Mesenchymal stem cell (in vitro differentiated cells and primary cell): ENCODE data around the gene CACNG4.
A peak's percentile ranks its signal among the peaks of the same experiment; 100 is the strongest.

Experiments used
- DNase-seq: peaks from one replicate; pipeline ENCODE4 v3.0.0-alpha.2; 2013
- H2AFZ ChIP-seq: one replicate; pipeline ENCODE4 v1.6.1; 2013; ENCODE audit warnings: low read depth, mild to moderate bottlenecking, control low read depth, inconsistent platforms, low read length, moderate library complexity
- H2AK5ac ChIP-seq: 2 replicates; pipeline ENCODE4 v1.6.1; 2013; ENCODE audit warnings: low read length, moderate library complexity, mild to moderate bottlenecking, inconsistent platforms; ENCODE audit not compliant: severe bottlenecking
- H2BK120ac ChIP-seq: one replicate; pipeline ENCODE4 v1.6.1; 2013; ENCODE audit warnings: low read depth, mild to moderate bottlenecking, inconsistent platforms, low read length, moderate library complexity
- H2BK12ac ChIP-seq, 2 experiments: one replicate each; pipeline ENCODE4 v1.6.1; 2013; ENCODE audit warnings: inconsistent platforms in 2 of 2, low read length in 2 of 2, mild to moderate bottlenecking in 2 of 2, moderate library complexity in 2 of 2, control low read depth in 1 of 2
- H2BK15ac ChIP-seq: one replicate; pipeline ENCODE4 v1.6.1; 2013; ENCODE audit warnings: mild to moderate bottlenecking, low read depth, inconsistent platforms; ENCODE audit not compliant: poor library complexity, severe bottlenecking
- H2BK5ac ChIP-seq: 2 replicates; pipeline ENCODE4 v1.6.1; 2013; ENCODE audit warnings: low read depth, mild to moderate bottlenecking, low read length, control low read depth, inconsistent platforms; ENCODE audit not compliant: poor library complexity, severe bottlenecking
- H3K14ac ChIP-seq, 2 experiments: one replicate each; pipeline ENCODE4 v1.6.1; 2013; ENCODE audit warnings: inconsistent platforms in 2 of 2, low read length in 2 of 2, control low read depth in 1 of 2, mild to moderate bottlenecking in 1 of 2, moderate library complexity in 1 of 2
- H3K18ac ChIP-seq, 2 experiments: one replicate each; pipeline ENCODE4 v1.6.1; 2013; ENCODE audit warnings: inconsistent platforms in 2 of 2, low read length in 2 of 2, control low read depth in 1 of 2, low read depth in 1 of 2, mild to moderate bottlenecking in 1 of 2
- H3K23ac ChIP-seq, 2 experiments: one replicate each; pipeline ENCODE4 v1.6.1; 2013; ENCODE audit warnings: inconsistent platforms in 2 of 2, low read length in 2 of 2, mild to moderate bottlenecking in 2 of 2, moderate library complexity in 2 of 2, control low read depth in 1 of 2
- H3K27ac ChIP-seq: 2 replicates; pipeline ENCODE4 v1.5.1; 2013; ENCODE audit warnings: mild to moderate bottlenecking, moderate library complexity, low read length, control low read depth, inconsistent platforms; ENCODE audit not compliant: poor library complexity, severe bottlenecking
- H3K27me3 ChIP-seq, 2 experiments: 2 replicates each; pipeline versions ENCODE4 v1.6.1 to v1.7.0; 2013; ENCODE audit warnings: low read length in 2 of 2, mild to moderate bottlenecking in 2 of 2, moderate library complexity in 2 of 2, control low read depth in 1 of 2, inconsistent platforms in 1 of 2; ENCODE audit not compliant: control insufficient read depth in 1 of 2, insufficient read depth in 1 of 2
- H3K36me3 ChIP-seq, 2 experiments: 2 replicates each; pipeline versions ENCODE4 v1.6.1 to v1.7.0; 2013; ENCODE audit warnings: low read length in 2 of 2, control low read depth in 1 of 2, inconsistent platforms in 1 of 2, low read depth in 1 of 2, mild to moderate bottlenecking in 1 of 2; ENCODE audit not compliant: insufficient read depth in 2 of 2, control insufficient read depth in 1 of 2
- H3K4ac ChIP-seq, 2 experiments: one replicate each; pipeline ENCODE4 v1.6.1; 2013; ENCODE audit warnings: inconsistent platforms in 2 of 2, low read length in 2 of 2, mild to moderate bottlenecking in 2 of 2, moderate library complexity in 2 of 2, control low read depth in 1 of 2, low read depth in 1 of 2
- H3K4me1 ChIP-seq: 2 replicates; pipeline ENCODE4 v1.6.1; 2013; ENCODE audit warnings: low read depth, low read length, control low read depth; ENCODE audit not compliant: control insufficient read depth, insufficient read depth
- H3K4me2 ChIP-seq: 2 replicates; pipeline ENCODE4 v1.6.1; 2013; ENCODE audit warnings: low read length, mild to moderate bottlenecking, inconsistent platforms; ENCODE audit not compliant: poor library complexity, severe bottlenecking
- H3K4me3 ChIP-seq, 2 experiments: 2 replicates each; pipeline versions ENCODE4 v1.5.1 to v1.7.0; 2013; ENCODE audit warnings: low read length in 2 of 2, mild to moderate bottlenecking in 2 of 2, control low read depth in 1 of 2, low read depth in 1 of 2; ENCODE audit not compliant: insufficient read depth in 1 of 2
- H3K79me1 ChIP-seq: replicated peaks from 2 replicates; pipeline ENCODE4 v1.6.1; 2013; ENCODE audit warnings: mild to moderate bottlenecking, control low read depth, low read length, inconsistent platforms; ENCODE audit not compliant: poor library complexity, severe bottlenecking
- H3K9ac ChIP-seq: 2 replicates; pipeline ENCODE4 v1.7.0; 2013; ENCODE audit warnings: mild to moderate bottlenecking, low read length, moderate library complexity
- H3K9me3 ChIP-seq: 2 replicates; pipeline ENCODE4 v1.7.0; 2013; ENCODE audit warnings: mild to moderate bottlenecking, low read length; ENCODE audit not compliant: control insufficient read depth
- H4K8ac ChIP-seq: one replicate; pipeline ENCODE4 v1.6.1; 2013; ENCODE audit warnings: inconsistent platforms, mild to moderate bottlenecking, low read length, moderate library complexity
- H4K91ac ChIP-seq: one replicate; pipeline ENCODE4 v1.6.1; 2013; ENCODE audit warnings: mild to moderate bottlenecking, low read length, inconsistent platforms
- WGBS: methylation state at CpG from one replicate; pipeline ENCODE4 v1.1.7; 2013; ENCODE audit warnings: mixed read lengths; 5-methylcytosine and 5-hydroxymethylcytosine counted together

The CACNG4 gene

GRCh38 chr17:67016039-67016762 is 51.7 kb downstream of the CACNG4 start:
- H3K27me3 ChIP-seq, result peaks cover 48 to 57% of the 10 kb centered on the region in 2 experiments
- no peak for DNase-seq
- no peak overlapping the region for H3K27ac ChIP-seq
- H3K4me2 ChIP-seq, result no peak overlapping the region
- no peaks in the 10 kb centered on the region for H3K79me1 ChIP-seq
- H3K4me3 ChIP-seq, result no peak overlapping the region
- H2BK5ac ChIP-seq, result no peak overlapping the region
- no peak overlapping the region for H3K23ac ChIP-seq
- H3K14ac ChIP-seq, result peak overlapping the region in 1 of 2 experiments; percentile 66
- no peak overlapping the region for H3K4ac ChIP-seq
- H4K91ac ChIP-seq, result no peak overlapping the region
- no peak overlapping the region for H2BK15ac ChIP-seq
- H3K9ac ChIP-seq, result no peak overlapping the region
- H3K4me1 ChIP-seq, result peaks cover 1% of the 10 kb centered on the region
- no peaks in the 10 kb centered on the region for H3K36me3 ChIP-seq
- H4K8ac ChIP-seq, result no peak overlapping the region
- H2BK120ac ChIP-seq, result no peak overlapping the region
- no peak overlapping the region for H2BK12ac ChIP-seq
- whole genome bisulfite sequencing, result 72% methylated on average over 17 of the region's 17 CpGs
- no peak overlapping the region for H2AFZ ChIP-seq
- H3K18ac ChIP-seq, result no peak overlapping the region
- H3K9me3 ChIP-seq, result no peaks in the 10 kb centered on the region
- H2AK5ac ChIP-seq, result no peak overlapping the region

- Histone ChIP-seq H3K79me1 (no peaks in the 10 kb centered on the region), H3K4me1 (peaks cover 1% of the 10 kb centered on the region)
Observed at GRCh38 chr17:67017910-67018309, 53.4 kb downstream of the CACNG4 start.

GRCh38 chr17:67018471-67019434 is 54.2 kb downstream of the CACNG4 start:
- Histone ChIP-seq H3K18ac (no peak overlapping the region), H4K8ac (no peak overlapping the region), H2AFZ (no peak overlapping the region), H3K9ac (no peak overlapping the region), H3K4me1 (peaks cover 1% of the 10 kb centered on the region), H3K79me1 (no peaks in the 10 kb centered on the region), H3K27me3 (peaks cover 40 to 45% of the 10 kb centered on the region in 2 experiments), H3K4me3 (no peak overlapping the region), H3K4ac (no peak overlapping the region), H2BK15ac (no peak overlapping the region), H3K14ac (no peak overlapping the region), H2BK5ac (no peak overlapping the region), H4K91ac (no peak overlapping the region), H3K9me3 (no peaks in the 10 kb centered on the region), H3K36me3 (no peaks in the 10 kb centered on the region), H2AK5ac (no peak overlapping the region), H2BK12ac (no peak overlapping the region), H3K4me2 (no peak overlapping the region), H3K27ac (no peak overlapping the region), H3K23ac (no peak overlapping the region), H2BK120ac (no peak overlapping the region)
- WGBS, result 91% methylated on average over 12 of the region's 12 CpGs
- no peak for DNase-seq

More at GRCh38 chr17:67017910-67018309, 53.4 kb downstream of the CACNG4 start:
- Histone ChIP-seq H3K4me2 (no peak overlapping the region), H2AK5ac (no peak overlapping the region), H3K18ac (no peak overlapping the region), H2BK15ac (no peak overlapping the region), H3K27me3 (peaks cover 43 to 46% of the 10 kb centered on the region in 2 experiments), H4K91ac (no peak overlapping the region), H4K8ac (no peak overlapping the region), H3K27ac (no peak overlapping the region), H2BK5ac (no peak overlapping the region), H3K4ac (no peak overlapping the region), H3K23ac (no peak overlapping the region), H3K36me3 (no peaks in the 10 kb centered on the region), H3K4me3 (no peak overlapping the region), H3K14ac (no peak overlapping the region), H3K9me3 (no peaks in the 10 kb centered on the region), H3K9ac (no peak overlapping the region), H2BK120ac (no peak overlapping the region), H2BK12ac (no peak overlapping the region), H2AFZ (no peak overlapping the region)
- 85% methylated on average over 14 of the region's 14 CpGs for WGBS
- no peak for DNase-seq

GRCh38 chr17:67019809-67020208 is 55.3 kb downstream of the CACNG4 start:
- Histone ChIP-seq H3K9me3 (no peaks in the 10 kb centered on the region), H3K23ac (no peak overlapping the region), H3K4me2 (no peak overlapping the region), H3K27me3 (peaks cover 36 to 45% of the 10 kb centered on the region in 2 experiments), H3K4ac (no peak overlapping the region), H2BK12ac (no peak overlapping the region), H3K4me1 (no peaks in the 10 kb centered on the region), H2BK120ac (no peak overlapping the region), H3K36me3 (no peaks in the 10 kb centered on the region), H3K9ac (no peak overlapping the region), H2BK15ac (no peak overlapping the region), H3K18ac (no peak overlapping the region), H2BK5ac (no peak overlapping the region), H2AK5ac (no peak overlapping the region), H3K4me3 (no peak overlapping the region), H4K8ac (no peak overlapping the region), H4K91ac (no peak overlapping the region), H2AFZ (no peak overlapping the region), H3K14ac (no peak overlapping the region), H3K27ac (no peak overlapping the region), H3K79me1 (no peaks in the 10 kb centered on the region)
- no peak for DNase-seq
- 89% methylated on average over 8 of the region's 8 CpGs for WGBS
